ENCODE results near the gene HSPB7.

DNA sequence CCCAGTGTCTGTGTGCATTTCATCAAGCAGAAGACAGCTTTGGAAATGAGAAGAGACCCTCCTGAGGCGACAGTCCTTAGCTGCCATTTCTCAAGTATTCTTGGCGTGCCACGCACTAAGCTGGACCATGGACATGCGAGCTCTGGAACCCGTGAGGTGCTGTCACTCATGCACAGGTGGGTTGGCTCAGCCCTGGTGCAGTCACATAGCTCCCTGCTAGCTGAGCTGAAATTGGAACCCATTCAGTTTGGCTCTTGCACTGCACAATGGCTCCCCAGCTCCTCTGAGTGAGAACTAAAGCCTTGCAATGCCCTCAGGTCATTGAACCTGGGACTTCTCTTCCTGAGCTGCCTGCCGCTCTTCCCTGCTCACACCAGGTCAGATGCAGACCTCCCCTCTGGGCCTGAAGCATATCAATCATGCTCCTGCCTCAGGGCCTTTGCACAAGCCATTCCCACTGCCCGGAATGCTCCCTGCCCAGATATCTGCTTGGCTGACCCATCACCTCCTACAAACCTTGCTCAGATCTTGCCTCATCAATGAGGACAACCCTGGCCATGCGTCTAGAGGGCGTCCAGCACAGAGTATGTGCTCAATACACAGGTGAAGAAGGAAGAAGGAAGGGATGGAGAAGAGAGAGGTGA, 20.1 kb downstream of the HSPB7 start:
- TF ChIP-seq CTCF (IDR thresholded peaks at IDR 0.05) (no peak), POLR2AphosphoS5 (IDR thresholded peaks at IDR 0.05) (no peak), POLR2A (IDR thresholded peaks at IDR 0.05) (no peak)

Data from prostate gland (tissue), 2 donors.